Right lobe of liver (tissue), 4 donors: Measurements from ENCODE around the gene NFAT5.

Experiments
- POLR2A ChIP-seq: fragments of 450-650 bp; IDR thresholded peaks from one replicate; pipeline ENCODE4 v1.6.1; 2017; ENCODE audit warnings: antibody characterized with exemption, mild to moderate bottlenecking
- TF ChIP-seq, protein P1 (sequence below), 4 donors: fragments of 200-600 bp in 3 of 4; fragments of 450-650 bp in 1 of 4; IDR thresholded peaks; one replicate each; pipeline versions ENCODE4 v1.5.1 to v1.8.0; 2016 to 2022; ENCODE audit warnings: antibody characterized with exemption in 4 of 4, mild to moderate bottlenecking in 2 of 4
- donor health status: DM: no; HTN: no; CAD: no.
- donor health status: DM: no; HTN: no; CAD: no.
- donor health status: DM: no; HTN: yes; CAD: no.

DNA sequence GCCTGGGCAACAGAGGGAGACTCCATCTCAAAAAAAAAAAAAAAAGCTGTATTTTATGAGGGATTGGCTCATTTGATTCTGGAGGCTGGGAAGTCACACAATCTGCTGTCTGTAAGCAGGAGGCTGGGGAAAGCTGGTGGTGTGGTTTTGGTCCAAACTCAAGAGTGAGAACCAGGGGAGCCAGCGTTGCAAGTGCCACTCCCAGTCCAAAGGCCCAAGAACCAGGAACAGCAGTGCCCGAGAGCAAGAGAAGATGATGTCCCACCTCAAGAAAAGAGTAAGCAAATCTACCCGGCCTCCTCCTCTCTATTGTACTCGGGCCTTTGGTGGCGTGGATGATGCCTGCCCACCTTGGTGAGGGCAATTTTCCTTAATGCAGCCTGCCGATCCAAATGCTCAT is 166.3 kb downstream of the NFAT5 start:
- TF ChIP-seq POLR2A: no peak
- TF ChIP-seq, protein P1, sequence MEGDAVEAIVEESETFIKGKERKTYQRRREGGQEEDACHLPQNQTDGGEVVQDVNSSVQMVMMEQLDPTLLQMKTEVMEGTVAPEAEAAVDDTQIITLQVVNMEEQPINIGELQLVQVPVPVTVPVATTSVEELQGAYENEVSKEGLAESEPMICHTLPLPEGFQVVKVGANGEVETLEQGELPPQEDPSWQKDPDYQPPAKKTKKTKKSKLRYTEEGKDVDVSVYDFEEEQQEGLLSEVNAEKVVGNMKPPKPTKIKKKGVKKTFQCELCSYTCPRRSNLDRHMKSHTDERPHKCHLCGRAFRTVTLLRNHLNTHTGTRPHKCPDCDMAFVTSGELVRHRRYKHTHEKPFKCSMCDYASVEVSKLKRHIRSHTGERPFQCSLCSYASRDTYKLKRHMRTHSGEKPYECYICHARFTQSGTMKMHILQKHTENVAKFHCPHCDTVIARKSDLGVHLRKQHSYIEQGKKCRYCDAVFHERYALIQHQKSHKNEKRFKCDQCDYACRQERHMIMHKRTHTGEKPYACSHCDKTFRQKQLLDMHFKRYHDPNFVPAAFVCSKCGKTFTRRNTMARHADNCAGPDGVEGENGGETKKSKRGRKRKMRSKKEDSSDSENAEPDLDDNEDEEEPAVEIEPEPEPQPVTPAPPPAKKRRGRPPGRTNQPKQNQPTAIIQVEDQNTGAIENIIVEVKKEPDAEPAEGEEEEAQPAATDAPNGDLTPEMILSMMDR (IDR thresholded peaks at IDR 0.05): no peak
